Measurements from ENCODE around the gene NQO2.
"Not testable (repeated sequence)": the region's sequence is repeated elsewhere in the genome, so short reads cannot be mapped to it uniquely, and the experiment has no call there.

The NQO2 gene

DNA sequence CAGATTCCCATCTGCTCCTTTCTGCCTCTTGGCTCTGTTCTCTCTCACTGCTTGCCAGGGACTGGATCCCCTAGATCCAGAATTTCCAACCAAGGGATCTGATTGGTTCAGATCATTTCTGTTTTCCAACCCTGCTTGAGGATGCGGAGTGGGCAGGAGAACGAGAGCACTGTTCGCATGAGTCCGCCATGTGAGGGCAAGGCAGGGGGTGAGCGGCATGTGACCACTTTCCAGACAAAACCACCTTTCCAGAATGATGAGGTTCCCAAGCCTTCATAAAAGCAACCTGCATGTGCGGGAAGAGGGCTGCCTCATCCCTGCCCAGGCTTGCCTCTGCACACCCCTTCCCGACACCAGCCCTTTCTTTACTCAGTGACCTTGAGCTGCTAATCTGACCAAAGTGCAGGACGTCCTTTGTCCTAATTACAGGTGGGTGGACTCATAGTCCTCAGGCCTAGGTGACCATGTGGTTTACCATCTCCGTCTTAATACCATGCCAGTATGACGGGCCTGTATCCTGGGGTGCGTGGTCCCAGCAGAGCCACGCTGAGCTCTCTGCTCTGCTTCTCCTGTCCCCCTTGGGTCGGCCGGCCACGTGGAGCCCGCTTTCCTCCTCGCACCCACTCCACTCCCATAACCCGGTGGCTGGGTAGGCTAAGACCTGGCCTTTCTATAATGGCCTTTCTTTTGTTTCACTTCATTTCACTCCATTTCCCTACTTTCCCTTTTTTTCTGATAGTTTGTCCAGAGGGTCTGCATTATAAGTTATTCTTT lies 14.4 kb downstream of the NQO2 start:
- no peak for DNase-seq (ENCODE audit: low read depth in 2 of 3, low spot score in 1 of 3)

GRCh38 chr6:3014675-3015066 lies 15.0 kb downstream of the NQO2 start:
- no peak for DNase-seq (ENCODE audit: low read depth in 2 of 3, low spot score in 1 of 3)

- no peak for DNase-seq (ENCODE audit: low read depth in 2 of 3, low spot score in 1 of 3)
Measured at GRCh38 chr6:3015144-3015543, 15.4 kb downstream of the NQO2 start.

DNA sequence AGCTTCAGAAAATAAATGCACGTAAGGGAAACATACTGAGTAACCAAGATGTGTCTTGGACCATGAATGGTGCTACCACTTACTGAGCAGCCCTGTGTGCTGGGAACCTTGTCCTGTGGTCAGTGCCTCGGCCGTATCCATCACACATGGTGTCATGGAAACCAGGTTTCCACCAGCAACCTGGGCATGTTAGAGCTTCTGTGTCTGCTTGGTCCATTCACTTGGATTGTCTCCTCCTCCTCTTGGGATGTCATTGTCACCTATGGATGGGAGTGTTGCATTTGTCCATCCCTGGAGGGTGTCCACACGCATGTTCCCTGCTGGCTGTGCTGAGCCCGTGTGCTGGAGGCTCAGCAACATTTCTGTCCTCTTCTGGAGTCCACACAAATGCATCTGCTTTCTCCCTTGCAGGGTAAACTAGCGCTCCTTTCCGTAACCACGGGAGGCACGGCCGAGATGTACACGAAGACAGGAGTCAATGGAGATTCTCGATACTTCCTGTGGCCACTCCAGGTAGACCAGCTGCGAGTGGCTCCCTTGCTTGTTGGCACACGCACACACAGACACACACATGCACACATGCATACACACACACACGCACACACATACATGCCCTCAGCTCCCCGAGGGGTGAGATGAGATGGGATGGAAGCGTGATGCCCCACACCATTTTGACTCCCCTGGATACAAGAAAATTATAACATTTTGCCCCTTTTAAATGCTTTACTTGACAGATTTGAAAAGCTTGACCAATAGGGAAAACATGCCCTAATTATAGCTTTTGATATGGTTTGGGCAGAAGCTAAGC lies 17.0 kb downstream of the NQO2 start:
- DNase-seq (ENCODE audit: low read depth in 2 of 3, low spot score in 1 of 3): no peak

DNA sequence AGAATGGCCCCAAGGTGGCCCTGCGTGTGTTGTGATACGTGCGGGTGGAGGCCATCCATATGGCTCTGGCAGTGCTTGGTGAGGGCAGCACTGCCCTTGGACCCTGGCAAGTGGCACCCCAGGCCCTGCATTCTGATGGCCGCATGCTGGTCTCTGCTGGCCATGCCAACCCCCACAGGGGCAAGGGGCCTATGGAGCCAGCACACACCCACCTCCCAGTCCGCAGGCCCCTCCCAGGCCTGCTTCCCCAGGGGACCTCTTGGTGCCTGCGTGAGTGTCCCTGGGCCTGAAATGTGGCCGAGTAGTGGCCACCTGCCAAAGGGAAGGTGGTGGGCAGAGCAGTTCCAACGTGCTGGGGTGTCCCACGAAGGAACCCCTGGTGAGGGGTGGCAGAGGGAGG lies 17.6 kb downstream of the NQO2 start:
- no peak for DNase-seq (ENCODE audit: low read depth in 2 of 3, low spot score in 1 of 3)

GRCh38 chr6:3019065-3019464 lies 19.4 kb downstream of the NQO2 start:
- DNase-seq (ENCODE audit: low read depth in 2 of 3, low spot score in 1 of 3): no peak

DNA sequence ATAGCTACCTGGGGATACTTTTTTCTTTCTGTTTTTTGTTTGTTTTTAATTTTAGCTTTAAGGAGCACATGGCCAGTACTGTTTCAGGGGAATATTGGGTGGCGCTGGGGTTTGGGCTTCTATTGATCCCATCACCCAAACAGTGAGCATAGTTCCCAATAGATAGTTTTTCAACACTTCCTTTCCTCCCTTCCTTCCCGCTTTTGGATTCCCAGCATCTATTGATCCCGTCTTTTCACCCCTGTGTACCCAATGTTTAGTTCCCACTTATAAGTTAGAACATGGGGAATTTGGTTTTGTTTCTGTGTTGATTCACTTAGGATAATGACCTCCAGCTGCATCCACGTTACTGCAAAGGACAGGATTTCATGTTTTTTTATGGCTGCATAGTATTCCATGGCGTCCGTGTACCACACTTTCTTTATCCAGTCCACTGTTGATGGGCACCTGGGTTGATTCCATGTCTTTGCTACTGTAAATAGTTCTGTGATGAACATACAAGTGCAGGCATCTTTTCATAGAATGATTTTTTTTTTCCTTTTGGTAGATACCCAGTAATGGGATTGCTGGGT lies 20.1 kb downstream of the NQO2 start:
- no peak for DNase-seq (ENCODE audit: low read depth in 2 of 3, low spot score in 1 of 3)

DNA sequence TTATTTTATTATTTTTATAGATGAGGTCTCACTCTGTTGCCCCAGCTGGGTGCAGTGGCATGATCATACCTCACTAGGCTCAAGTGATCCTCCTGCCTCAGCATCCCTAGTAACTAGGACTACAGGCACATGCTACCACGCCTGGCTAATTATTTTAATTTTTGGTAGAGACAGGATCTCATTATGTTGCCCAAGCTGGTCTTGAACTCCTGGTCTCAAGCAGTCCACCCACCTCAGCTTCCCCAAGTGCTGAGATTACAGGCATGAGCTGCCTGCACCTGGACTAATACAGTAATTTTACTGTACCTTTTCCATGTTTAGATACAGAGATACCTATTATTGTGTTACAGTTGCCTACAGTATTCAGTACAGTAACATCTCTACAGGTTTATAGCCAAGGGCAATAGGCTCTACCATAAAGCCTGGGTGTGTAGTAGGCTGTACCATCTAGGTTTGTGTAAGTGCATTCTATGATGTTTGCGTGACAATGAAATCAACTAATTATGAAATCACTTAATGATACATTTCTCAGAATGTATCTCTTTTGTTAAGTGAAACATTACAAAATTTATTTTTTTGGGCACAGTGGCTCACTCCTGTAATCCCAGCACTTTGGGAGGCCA lies 21.4 kb downstream of the NQO2 start:
- not testable (repeated sequence) for DNase-seq (ENCODE audit: low read depth in 2 of 3, low spot score in 1 of 3)

GRCh38 chr6:3022765-3023662 lies 23.3 kb downstream of the NQO2 start:
- DNase-seq (ENCODE audit: low read depth in 2 of 3, low spot score in 1 of 3): no peak

DNA sequence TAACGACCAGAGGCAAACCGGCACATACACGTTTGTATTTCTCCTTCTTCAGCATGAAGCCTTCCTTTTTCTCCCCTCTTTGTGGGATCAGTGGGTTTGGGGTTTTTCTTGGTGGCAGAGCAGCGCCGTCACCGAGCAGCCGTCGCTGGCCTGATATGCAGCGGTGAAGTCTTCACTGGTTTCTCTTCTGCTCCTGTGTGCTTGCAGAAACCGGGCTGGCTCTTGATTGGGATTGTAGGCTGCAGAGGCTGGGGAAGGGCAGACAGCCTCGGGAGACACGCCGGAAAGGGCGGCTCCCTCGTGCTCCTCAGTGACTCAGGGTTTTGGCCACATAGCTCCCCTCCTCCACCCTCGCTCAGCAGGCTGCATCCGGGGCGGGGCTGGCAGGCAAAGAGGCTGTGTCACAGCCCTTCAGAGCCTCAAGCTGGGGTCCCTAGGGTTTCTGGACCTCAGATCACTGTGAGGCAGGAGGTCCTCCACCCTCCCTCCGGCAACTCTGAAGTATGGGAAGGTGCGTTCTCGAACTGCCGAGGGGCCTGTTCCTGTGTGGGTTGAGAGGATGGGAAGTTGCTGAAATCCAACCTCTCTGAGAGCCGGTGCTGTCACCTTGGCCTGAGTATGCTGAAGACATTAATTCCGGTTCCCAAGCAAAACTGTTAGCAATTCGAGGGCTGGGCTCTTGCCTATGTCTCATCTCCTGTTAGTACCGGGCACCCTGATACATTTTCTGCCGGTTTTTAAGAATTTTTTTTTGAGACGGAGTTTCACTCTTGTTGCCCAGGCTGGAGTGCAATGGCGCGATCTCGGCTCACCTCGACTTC lies 24.2 kb downstream of the NQO2 start:
- DNase-seq (ENCODE audit: low read depth in 2 of 3, low spot score in 1 of 3): peak; percentile 83 to 89 (median 86)

GRCh38 chr6:3026791-3027626 lies 27.3 kb downstream of the NQO2 start:
- no peak for DNase-seq (ENCODE audit: low read depth in 2 of 3, low spot score in 1 of 3)

DNA sequence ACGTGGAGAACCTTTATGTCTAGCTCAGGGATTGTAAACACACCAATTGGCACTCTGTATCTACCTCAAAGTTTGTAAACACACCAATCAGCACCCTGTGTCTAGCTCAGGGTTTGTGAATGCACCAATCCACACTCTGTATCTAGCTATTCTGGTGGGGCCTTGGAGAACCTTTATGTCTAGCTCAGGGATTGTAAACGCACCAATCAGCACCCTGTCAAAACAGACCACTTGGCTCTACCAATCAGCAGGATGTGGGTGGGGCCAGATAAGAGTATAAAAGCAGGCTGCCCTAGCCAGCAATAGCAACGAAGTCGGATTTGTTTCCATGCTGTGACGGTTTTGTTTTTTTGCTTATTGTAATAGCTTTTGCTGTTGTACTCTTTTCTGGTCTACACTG lies 28.5 kb downstream of the NQO2 start:
- DNase-seq (ENCODE audit: low read depth in 2 of 3, low spot score in 1 of 3): not testable (repeated sequence)

- DNase-seq (ENCODE audit: low read depth in 2 of 3, low spot score in 1 of 3): no peak
Measured at GRCh38 chr6:3031857-3032640, 32.4 kb downstream of the NQO2 start.

DNA sequence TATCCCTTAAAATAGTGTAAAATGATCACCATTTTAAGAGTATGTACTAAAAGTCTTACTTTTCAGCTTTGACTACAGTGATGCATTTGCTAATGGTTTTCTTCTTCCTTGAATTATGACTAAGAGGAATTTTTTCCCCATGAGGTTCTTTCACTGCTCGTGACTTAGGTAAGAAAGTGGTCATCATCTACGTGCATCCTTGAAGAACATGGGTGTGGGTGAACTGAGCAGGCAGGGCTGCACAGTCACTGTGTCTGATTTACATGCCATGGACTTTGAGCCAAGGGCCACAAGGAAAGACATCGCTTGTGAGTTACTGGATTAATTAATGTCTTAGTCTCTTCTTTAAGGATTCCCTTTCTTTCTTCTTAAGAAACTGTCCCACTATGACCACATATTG lies 33.3 kb downstream of the NQO2 start:
- DNase-seq (ENCODE audit: low read depth in 2 of 3, low spot score in 1 of 3): no peak

- no peak for DNase-seq (ENCODE audit: low read depth in 2 of 3, low spot score in 1 of 3)
Measured at GRCh38 chr6:3033652-3034051, 34.0 kb downstream of the NQO2 start.

DNA sequence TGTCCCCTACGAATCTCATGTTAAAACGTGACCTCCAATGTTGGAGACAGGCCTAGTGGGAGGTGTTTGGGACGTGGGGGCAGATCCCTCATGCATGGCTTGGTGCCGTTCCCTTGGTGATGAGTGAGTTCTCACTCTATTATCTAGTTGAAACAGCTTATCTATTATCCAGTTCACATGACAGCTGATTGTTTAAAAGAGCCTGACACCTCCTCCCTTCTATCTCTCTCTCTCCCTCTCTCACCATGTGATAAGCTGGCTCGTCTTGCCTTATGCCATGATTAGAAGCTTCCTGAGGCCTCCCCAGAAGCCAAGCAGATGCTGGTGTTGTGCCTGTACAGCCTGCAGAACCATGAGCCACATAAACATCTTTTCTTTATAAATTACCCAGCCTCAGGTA lies 35.7 kb downstream of the NQO2 start:
- no peak for DNase-seq (ENCODE audit: low read depth in 2 of 3, low spot score in 1 of 3)

DNA sequence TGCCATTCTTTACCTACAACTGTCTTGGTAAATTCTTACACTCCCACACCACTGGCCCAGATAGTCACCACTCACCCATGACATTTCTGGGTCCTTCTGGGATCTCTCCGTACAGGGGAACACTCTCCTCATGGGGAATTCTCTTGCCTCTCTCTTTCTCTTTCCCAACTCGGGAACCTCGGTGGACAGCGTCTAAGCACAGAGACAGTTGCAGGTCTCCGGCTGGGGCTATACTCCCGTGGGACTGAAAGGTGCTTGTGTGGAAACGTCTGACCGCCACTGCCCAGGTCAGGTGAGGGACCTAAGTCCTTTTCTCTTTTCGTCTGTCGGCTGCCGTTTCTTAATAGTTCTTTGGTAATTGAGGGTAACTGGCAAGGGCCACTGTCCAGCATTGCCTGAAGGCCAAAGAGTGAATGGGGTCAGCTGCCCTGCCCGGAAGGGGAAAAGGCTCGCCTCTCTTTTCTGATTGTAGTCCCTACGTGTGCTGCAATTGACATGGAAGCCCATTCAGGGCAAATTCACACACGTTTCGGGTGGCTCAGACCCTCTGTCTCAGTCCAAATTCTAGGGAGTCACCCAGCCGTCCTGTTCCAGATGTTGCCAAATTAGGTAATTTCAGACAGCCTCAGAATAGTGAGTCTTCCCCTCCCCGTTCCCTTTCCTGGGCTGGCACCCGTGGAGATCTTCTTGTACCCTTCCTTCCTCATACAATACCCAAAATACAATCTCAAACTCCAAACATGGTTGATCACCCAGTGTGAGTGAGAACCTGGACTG lies 37.4 kb downstream of the NQO2 start:
- no peak for DNase-seq (ENCODE audit: low read depth in 2 of 3, low spot score in 1 of 3)

Measured in stimulated activated CD4-positive, alpha-beta T cell treated with anti-CD3 and anti-CD28 coated beads, Interleukin-12 subunit alpha, Interleukin-12 subunit beta, amount 100 ng/mL, for 48 hours (primary cell).